Measurements from ENCODE around the gene YWHAQ.
"Not testable (repeated sequence)": the region's sequence is repeated elsewhere in the genome, so short reads cannot be mapped to it uniquely, and the experiment has no call there.

YWHAQ gene

GRCh38 chr2:9552219-9553178 lies 78.3 kb downstream of the YWHAQ start:
- DNase-seq: no peak

DNA sequence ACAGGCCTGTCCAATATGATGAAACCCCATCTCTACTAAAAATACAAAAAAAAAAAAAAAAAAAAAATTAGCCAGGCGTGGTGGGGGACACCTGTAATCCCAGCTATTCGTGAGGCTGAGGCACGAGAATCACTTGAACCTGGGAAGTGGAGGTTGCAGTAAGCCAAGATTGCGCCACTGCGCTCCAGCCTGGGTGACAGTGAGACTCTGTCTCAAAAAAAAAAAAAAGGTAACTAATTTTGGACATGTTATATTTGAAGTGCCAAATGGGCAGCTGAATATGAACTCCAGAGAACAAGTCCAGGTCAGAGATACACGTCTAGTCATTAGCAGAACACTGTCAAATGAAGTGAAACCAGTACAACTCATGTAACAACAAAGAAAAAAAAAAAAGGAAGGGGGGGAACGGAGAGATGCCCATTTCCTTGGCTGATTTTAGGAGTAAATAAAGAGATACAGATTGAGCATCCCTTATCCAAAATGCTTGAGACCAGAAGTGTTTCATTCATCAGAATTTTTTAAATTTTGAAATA lies 79.9 kb downstream of the YWHAQ start:
- DNase-seq: not testable (repeated sequence)

- no peak for DNase-seq
Observed at GRCh38 chr2:9549420-9549819, 81.4 kb downstream of the YWHAQ start.

DNA sequence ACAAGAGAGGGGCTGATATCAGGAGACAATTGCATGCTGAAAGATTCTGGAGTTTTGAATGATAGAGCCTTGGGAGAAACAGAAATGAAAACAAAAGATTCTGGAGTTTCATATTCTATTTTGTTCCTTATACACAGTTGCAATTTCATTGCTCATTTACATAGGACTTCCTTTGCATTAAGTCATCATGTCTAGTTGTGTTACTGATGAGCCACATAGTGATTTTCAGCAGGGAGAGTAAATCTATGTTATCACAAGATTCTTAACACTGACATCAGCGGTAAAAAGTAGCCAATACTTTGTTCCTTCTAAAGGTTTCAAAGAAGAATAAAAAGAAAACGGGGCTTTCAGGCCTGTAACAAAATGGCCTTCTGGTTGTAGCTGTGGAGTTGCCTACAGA lies 82.3 kb downstream of the YWHAQ start:
- no peak for DNase-seq

DNA sequence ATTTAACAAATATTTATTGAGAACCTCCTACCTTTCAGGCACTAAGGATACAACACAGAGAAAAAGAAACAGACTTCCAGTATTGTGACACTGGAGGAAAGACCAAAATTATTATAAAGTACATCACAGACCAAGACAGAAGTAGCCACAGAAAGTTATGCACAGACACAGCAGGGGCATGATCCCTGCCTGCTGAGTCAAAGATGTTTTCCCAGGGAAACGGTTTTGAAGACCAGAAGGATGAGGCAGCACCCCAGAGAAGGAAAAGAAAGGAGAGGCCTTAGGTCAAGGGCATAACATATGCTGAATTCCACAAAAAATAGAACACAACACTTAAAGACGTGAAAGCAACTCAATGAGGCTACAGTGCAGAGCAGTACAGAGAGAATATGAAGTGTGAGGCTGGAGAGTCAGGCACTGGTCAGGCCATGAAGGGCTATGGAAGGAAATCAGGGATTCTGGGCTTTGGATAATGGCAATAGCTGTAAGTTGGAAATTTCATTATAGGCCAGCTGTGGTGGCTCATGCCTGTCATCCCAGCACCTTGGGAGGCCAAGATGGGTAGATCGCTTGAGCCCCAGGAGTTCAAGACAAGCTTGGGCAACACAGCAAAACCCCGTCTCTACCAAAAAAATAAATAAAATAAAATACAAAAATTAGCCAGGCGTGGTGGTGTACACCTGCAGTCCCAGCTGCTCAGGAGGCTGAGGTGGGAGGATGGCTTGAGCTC lies 83.4 kb downstream of the YWHAQ start:
- DNase-seq: no peak

DNA sequence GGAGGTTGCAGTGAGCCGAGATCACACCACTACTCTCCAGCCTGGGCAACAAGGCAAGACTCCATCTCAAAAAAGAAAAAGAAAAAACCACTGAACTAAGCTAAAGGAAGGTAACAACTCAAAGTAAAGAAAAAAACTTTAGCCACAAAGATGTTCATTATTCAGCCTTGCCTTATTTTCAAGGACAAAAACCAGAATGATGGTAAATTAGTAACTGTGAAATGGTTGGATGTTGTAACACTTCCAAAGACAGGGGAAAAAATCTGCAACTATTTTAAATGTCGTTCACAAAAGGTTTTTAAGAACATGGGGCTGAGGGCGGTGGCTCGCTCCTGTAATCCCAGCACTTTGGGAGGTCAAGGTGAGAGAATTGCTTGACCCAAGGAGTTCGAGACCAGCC lies 85.3 kb downstream of the YWHAQ start:
- no peak for DNase-seq

DNA sequence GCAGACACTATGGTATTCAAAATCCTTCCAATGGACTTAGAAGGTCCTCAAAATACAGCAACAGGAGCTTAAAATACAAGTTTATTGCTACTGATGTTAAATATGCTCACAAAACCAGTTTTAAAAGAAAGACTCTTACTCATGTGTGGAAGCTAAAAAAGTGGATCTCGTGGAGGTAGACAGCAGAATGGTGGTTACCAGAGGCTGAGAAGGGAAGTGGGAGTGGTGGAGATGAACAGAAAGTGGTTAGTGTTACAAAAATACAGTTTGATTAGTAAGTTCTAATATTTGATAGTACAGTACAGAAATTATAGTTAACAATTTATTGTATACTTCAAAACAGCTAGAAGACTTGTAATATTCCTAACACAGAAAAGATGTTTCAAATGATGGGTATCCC lies 87.2 kb downstream of the YWHAQ start:
- DNase-seq: no peak

DNA sequence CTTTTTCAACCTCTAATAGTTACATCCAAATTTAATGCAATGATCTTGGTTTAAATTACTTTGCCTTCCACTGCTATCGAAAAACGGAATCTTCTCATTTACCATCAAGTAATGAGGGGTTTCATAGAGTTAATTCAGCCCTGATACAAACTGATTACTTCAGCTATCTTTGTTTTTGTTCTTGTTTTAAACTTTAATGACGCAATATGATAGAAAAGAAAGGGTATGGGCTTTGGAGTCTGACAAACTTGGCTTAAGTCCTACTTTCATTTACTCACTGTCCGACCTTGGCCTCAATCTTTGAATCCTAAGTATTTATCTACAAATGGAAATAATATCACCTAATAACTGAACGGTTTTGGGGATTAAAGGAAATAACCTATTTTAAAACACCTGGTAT lies 91.3 kb downstream of the YWHAQ start:
- DNase-seq: no peak

DNA sequence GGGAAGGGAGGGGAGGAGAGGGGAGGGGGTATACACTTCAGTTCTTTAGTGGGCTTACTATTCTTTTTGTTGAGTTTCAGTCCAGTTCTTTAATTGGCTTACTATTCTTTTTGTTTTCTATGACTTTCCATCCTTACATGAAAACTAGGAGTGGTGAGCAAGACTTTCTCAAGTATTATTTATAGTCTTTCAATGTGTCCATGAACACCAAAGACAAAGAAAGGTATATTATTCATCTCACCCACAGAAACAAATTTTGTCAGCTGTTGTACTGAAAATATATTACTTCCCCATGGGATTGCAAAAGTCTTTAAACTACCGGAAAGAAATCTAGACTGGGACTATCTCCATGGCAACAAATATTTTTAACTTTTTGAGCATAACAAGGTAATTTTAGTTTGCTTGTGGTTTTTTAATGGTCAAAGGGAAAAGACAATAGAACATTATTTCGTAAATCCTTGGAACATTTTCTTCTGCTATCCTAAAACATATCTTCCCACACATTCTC lies 92.7 kb downstream of the YWHAQ start:
- no peak for DNase-seq

DNA sequence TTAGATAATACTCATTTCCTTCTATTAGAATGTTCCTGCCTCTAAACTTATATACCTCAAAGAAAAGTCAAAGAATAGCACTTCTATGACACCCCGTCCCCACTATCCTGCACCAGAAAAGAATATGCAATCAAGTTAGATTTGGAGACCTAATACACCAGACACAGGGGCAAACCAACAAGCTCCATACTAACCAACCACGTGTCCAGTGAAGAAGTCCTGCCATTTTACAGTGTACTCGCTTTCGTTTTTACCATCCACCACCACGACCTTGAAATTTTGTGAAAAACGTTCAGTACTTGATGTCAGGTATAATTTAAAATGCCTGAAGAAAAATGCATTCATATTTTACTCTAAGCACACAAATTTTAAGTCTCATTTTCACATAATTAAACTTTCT lies 94.3 kb downstream of the YWHAQ start:
- no peak for DNase-seq

GRCh38 chr2:9535177-9535576 lies 95.6 kb downstream of the YWHAQ start:
- DNase-seq: no peak
